ENCODE data around the gene IL17RD.

DNA sequence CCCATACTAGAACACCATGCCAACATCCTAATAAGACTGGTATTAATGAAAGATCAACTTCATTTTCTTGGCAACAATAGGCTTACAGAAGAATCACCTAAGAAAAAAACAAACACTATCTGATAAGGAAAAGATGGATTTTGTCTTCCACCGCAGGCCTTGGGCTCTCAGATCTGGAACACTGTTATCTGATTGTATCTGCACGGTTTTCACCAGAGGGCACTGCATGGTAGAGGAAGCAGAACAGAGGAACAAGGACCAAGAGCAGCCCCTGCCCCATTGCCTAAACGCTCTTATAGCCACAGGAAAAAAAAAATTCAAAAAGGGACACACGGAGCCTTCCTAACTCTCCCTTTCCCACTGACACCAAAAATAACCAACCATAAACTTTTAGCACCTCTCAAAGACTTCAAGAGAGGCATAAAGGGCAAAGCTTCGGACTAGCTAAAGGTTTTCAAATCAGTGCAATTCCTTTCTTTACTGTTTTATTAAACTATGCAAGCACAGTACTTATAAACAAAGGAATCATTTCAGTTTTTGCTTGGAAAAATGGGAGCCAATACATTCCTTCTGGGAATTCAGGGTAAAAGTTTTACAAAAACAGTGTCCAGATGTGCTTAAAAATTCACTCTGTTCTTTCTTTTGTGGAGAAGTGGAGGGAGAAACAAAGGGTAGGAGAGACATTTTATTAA lies 23.3 kb downstream of the IL17RD start:
- TF ChIP-seq, protein P1, sequence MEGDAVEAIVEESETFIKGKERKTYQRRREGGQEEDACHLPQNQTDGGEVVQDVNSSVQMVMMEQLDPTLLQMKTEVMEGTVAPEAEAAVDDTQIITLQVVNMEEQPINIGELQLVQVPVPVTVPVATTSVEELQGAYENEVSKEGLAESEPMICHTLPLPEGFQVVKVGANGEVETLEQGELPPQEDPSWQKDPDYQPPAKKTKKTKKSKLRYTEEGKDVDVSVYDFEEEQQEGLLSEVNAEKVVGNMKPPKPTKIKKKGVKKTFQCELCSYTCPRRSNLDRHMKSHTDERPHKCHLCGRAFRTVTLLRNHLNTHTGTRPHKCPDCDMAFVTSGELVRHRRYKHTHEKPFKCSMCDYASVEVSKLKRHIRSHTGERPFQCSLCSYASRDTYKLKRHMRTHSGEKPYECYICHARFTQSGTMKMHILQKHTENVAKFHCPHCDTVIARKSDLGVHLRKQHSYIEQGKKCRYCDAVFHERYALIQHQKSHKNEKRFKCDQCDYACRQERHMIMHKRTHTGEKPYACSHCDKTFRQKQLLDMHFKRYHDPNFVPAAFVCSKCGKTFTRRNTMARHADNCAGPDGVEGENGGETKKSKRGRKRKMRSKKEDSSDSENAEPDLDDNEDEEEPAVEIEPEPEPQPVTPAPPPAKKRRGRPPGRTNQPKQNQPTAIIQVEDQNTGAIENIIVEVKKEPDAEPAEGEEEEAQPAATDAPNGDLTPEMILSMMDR (conservative IDR thresholded peaks at IDR 0.05 in 1 of 2, IDR thresholded peaks at IDR 0.05 in 1 of 2; ENCODE audit: extremely low read depth in 1 of 2, insufficient read depth in 1 of 2, low read depth in 1 of 2, low read length in 2 of 2), result peak in 1 of 2 donors; percentile 10
- TF ChIP-seq EZH2 (IDR thresholded peaks at IDR 0.05; ENCODE audit: borderline replicate concordance, low read length), result no peak

All from mammary epithelial cell (primary cell).